Stimulated activated CD4-positive, alpha-beta T cell treated with anti-CD3 and anti-CD28 coated beads, Interleukin-12 subunit alpha, Interleukin-12 subunit beta, amount 100 ng/mL, for 4 hours (primary cell): ENCODE results near the gene SETBP1.

Source experiments
- DNase-seq: peaks from one replicate; pipeline ENCODE4 v3.0.0-alpha.2; 2020

Gene SETBP1

GRCh38 chr18:44821924-44822323 is 141.2 kb downstream of the SETBP1 start:
- DNase-seq: no peak

DNA sequence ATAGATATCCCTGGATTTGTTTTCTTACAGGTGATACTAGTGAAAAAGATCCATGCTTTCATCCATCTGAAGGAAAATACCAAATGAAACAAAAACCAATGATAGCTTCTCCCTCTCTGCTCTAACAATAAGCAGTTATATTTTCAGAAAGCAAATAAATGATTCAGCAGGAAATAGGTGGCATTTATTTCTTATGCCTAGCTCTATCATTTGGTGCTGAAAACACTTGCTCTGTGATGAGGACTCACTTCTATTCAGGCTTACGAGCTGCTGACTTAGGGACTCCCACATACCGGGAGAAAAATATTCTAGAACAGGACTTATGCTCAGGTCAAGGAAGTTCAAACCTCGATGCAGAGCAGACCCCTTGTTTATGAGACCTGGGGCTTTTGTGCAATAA is 142.6 kb downstream of the SETBP1 start:
- DNase-seq: no peak

- DNase-seq: no peak
Measured at GRCh38 chr18:44823782-44824181, 143.1 kb downstream of the SETBP1 start.

DNA sequence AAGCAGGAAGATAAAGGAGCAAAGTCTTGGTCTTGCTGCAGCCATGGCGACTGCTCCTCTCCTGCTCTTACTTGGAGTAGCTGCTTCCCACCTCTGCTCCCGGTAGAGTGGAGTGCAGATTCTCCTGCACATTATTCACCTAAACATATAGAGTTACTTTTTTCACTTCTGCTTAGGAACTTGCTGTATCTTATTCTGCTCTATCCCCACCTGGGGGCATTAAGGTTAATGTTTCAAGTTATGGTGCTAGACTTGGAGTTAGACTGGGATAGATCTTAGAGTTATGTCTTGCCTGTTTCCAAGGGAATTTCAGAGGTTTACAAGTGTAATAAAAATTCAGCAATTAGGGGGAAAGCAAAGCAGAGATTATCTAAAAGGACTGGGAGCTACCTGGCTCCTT is 144.2 kb downstream of the SETBP1 start:
- DNase-seq: no peak

GRCh38 chr18:44826418-44827259 is 146.0 kb downstream of the SETBP1 start:
- no peak for DNase-seq

GRCh38 chr18:44828080-44828479 is 147.4 kb downstream of the SETBP1 start:
- DNase-seq: no peak

GRCh38 chr18:44830581-44830980 is 149.9 kb downstream of the SETBP1 start:
- no peak for DNase-seq

GRCh38 chr18:44833786-44834185 is 153.1 kb downstream of the SETBP1 start:
- no peak for DNase-seq

- no peak for DNase-seq
Measured at GRCh38 chr18:44834867-44835469, 154.3 kb downstream of the SETBP1 start.

DNA sequence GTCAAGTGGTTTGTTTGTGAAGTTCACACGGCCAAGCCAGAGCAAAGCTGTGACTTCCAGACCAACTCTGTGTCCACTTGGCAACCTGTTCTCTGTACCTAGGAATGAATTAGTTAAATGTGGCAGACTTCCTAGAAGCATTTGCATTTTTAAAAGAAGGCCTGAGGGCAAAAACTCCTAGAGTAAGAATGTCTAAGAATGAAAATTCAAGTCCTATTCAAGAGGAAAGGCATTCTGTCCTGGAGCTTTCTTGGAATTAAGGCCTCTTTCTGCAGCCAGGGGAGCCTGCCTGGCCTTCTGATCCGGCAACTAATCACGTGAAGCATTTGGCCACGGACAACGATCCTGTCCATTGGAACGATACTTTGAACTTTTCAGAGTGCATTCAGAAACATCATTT is 155.0 kb downstream of the SETBP1 start:
- DNase-seq: no peak

DNA sequence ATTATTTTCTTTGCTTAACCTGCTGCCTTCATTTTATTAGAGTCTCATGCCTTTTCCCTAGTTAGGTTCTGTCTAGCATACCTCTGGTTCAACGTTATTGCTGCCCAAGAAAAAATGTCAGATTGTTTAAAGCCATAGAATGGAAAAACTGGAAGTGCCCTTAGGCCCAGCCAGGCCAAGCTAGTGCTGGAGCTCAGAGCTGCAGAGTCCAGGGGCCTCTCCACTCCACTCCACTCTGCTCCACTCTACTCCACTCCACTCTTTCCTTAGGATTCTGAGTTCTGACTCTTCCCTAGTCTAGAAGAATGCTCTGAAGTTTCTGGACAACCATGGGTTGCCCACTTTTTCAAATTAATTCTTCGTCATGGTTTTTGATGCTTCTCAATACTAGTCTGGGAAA is 155.6 kb downstream of the SETBP1 start:
- DNase-seq: no peak

DNA sequence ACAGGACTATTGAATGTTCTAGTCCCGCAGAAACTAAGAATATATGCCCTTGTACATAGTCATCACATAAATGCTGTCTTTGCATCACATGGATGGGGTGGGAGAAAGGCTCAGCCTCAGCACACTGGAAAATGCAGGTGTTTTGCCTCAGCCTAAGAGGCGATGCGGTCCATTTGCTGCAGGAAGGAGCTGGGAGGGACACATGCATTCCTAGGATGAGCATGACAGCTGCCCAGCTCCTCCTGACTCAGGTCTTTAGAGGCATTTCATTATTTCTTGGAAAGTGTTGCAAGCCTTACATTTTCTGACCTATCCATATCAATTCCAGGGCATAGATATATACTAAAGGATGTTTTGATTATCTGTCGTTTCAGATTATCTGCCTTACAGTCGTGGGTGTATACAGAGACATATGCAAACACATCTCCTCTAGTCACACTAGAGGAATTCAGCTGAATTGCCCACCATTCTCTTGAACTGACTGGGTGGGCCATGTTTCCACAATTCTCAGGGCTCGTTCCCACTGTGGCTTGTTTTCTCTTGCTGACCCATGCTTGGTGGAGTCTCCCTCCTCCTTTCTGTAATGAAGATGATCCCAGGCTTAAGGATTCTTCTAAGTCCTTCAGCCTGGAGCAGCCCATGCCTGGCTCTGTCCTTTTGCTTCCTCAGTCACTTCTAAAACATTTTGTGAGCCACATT is 156.9 kb downstream of the SETBP1 start:
- no peak for DNase-seq

DNA sequence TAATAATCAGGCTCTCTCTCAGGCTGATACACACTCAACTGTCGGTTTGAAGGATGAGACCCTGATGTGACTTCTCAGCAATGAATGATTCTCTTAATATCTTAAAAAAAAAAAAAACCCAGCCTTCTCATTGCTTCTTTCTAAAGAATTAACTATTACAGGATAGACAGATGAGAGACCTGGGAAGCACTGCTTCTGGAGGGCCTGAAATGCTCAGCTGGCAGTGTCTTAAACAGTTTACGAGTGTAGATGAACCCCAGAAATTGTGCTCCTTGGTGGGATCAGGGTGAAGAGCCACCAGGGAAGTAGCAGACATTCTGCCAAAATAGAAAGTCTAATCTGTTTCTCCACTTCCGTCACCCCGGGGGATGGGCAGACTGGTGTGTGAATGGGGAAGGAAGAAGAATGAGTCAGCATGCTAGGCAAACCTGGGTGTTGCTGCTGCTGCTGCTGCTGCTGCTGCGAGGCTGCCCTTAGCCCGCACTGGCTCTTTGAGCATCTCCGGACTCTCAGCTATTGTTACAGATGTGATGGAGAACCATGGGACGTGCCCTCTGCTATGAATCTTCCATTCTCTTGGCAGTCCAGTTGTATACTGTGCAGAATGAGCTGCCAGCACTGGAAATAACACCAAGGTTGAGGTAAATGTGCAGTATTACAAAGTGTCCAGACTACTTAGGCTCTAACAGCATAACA is 158.4 kb downstream of the SETBP1 start:
- DNase-seq: peak; percentile 51

DNA sequence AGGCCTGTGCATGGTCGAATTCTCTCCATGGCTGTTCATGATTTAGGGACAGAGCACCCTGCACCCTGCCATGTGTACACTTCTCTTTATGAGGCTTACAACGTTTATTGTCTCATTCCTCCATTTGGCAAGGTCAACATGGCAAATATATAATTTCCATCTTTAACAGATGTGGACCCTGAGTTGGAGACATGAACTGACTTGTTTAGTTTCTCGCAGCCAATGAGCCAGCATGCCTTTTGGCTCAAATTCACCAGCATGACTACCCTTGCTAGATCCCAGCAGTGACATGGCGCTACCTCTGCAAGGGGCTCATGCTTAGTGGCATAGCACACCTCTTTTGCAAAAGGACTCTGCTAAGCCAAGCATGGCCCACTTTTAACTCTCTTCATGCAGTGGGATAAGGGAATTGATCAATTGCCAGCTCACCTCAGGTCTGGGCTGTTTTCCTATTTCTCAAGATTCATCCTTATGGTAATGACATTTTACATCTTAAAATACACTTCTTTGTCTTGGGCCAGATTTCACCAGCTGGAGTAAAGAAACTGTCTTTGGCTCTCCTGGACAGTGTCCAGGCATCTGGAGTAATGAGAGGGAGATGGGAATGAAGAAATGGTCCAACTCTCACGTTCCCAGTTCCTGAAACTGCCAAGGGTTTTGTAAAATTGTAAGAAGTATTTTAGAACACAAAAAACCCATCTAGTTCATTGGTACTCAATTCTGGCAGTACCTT is 159.5 kb downstream of the SETBP1 start:
- no peak for DNase-seq

- no peak for DNase-seq
Measured at GRCh38 chr18:44841221-44841620, 160.5 kb downstream of the SETBP1 start.

- DNase-seq: no peak
Measured at GRCh38 chr18:44841752-44842587, 161.3 kb downstream of the SETBP1 start.

DNA sequence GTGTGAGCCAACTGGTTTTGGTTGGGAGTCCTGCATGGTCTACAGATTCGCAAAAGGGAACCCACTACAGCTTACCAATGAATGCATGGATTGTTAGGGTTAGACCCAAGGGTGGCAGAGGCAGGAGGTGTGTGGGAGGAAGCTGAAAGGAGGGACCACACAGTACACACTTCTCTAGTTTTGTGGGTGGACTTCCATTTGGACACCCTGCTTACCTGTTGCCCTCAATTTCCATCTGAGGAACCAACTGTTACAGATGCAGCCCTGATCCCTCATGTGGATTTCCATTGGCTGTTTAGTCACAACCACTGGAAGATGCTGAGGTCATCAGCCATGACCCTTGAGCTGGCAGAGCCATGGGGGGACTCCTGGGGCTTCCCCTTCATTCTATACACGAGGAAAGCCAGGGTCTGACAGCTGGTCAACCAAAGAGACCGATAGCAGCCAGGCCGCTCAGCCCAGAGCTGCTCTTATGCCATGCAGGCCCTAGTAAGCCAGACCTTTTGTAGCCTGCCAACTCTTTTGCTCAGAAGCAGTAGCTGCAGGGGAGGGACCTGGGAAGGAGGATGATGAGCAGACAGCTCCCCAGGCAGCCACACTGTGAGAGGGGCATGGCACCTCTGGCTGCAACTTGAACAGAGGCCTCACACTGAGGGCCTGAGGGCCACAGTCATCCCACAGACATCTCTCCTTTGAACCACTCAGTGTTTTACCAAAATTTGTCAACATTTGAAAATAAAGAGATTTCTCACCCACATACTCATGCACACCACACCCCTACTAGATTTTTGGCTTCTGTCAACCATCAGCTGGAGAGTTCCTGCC is 162.1 kb downstream of the SETBP1 start:
- DNase-seq: no peak

DNA sequence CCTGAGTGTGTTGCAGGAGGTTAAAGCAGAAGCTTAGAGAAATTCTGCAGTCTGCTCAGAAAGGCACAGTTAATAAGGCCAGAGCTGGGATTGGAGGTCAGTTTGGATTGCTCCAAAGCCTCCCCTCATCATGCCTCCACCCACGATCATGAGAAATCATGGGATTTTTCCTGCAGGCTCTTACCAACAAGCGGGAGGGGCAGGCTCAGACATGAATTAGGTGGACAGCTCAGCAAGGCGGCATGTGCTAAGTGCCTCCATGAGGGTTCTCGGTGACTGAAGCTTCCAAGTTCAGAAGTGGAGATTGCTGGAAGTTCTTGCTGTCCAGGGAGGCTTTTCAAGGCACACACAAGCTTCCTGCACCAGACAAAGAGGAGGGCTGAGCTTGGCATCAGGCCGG is 163.8 kb downstream of the SETBP1 start:
- no peak for DNase-seq

DNA sequence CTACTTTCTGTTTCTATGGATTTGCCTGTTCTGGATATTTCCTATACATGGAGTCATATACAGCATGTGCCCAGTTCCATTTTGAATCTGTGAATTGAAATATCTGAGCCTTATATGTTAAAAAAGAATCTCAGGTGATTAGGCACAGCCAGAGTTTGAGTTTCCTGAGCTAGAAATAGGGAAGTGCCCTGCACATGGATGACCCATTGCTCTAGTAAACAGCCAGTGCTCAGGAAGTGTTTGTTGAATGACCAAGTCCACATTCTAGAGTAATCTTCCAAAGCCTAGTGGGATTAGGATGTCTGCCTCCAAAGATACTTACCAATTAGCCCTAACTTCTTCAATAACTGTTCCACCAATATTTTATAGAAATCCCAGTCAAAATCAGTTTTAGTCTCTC is 165.8 kb downstream of the SETBP1 start:
- DNase-seq: no peak

DNA sequence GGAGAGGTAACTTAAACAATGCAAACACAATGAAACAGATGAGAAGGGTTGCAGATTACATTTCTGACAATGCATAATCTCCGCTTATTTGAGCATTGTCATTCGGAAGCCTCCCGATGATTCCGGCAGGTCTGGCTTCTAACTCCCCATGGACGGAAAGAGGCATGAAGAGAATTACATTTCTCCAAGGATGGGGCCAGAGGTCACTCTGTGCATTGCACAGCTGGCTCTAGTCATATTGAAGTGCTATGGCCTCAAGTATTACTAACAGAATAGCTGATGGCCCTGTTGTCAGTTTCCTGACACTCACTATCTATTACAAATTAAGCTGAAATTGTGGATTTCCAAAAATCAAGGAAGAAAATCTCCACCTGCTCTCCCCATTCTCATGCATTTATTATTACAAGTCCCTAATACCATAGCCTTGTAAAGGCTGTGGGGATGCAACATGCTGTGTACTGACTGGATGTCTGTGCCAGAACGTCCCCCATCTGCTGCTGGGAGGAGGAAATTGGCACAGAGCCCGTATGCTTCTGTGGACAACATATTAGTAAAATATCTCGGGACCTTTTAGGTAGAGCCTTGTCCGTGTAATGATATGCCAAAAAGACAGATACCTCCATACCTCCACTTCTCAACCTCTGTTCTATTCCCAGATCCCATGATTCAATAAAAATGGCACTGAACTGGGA is 168.1 kb downstream of the SETBP1 start:
- DNase-seq: no peak
